ENCODE results near the gene FCGBP. TPM values are rescaled to one million over a fixed set of nuclear protein-coding genes. Genes with fewer than 3 reads are reported as not detected.

FCGBP gene
- polyA plus RNA-seq, 2 of the 4 experiments (the other 2 are of a cell fraction) = 0.74 to 1.4 TPM

DNA sequence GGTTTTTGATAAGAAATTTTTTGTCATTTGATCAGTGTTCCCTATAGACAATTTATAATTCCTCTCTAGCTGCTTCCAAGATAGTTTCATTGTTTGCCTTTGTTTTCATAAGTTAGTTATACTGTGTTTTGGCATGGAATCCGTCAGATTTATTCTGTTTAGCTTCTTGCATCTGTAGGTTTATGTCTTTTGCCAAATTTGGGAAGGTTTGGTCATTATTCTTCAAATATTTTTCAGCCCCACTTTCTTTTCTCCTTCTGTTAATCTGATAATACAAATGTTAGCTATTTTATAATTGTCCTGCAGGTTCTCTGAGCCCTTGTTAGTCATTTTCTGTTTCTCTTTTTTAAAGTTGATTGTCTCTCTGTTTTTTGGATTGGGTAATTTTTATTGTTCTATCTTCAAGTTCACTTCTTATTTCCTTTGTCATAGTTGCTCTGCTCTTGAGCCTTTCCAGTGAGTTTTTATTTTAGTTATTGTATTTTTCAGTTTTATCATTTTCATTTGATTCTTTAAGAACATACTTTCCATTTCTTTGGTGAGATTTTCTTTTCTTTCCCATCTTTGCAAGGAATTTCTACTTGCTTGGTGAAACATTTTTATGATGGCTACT is 5.9 kb upstream of the FCGBP start (continued):
- TF ChIP-seq, protein P1, sequence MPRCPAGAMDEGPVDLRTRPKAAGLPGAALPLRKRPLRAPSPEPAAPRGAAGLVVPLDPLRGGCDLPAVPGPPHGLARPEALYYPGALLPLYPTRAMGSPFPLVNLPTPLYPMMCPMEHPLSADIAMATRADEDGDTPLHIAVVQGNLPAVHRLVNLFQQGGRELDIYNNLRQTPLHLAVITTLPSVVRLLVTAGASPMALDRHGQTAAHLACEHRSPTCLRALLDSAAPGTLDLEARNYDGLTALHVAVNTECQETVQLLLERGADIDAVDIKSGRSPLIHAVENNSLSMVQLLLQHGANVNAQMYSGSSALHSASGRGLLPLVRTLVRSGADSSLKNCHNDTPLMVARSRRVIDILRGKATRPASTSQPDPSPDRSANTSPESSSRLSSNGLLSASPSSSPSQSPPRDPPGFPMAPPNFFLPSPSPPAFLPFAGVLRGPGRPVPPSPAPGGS (IDR thresholded peaks at IDR 0.05) = no peak
- TF ChIP-seq HOXB13 (CRISPR knock-in tag; IDR thresholded peaks at IDR 0.05; ENCODE audit: low read depth) = no peak
- TF ChIP-seq, protein P2, sequence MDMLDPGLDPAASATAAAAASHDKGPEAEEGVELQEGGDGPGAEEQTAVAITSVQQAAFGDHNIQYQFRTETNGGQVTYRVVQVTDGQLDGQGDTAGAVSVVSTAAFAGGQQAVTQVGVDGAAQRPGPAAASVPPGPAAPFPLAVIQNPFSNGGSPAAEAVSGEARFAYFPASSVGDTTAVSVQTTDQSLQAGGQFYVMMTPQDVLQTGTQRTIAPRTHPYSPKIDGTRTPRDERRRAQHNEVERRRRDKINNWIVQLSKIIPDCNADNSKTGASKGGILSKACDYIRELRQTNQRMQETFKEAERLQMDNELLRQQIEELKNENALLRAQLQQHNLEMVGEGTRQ (IDR thresholded peaks at IDR 0.05) = no peak
- no peak for TF ChIP-seq HOXA7 (CRISPR knock-in tag; IDR thresholded peaks at IDR 0.05)
- TF ChIP-seq NFE2L2 (conservative IDR thresholded peaks at IDR 0.05; ENCODE audit: low read length) = no peak
- no peak for TF ChIP-seq RFX5 (IDR thresholded peaks at IDR 0.05)

DNA sequence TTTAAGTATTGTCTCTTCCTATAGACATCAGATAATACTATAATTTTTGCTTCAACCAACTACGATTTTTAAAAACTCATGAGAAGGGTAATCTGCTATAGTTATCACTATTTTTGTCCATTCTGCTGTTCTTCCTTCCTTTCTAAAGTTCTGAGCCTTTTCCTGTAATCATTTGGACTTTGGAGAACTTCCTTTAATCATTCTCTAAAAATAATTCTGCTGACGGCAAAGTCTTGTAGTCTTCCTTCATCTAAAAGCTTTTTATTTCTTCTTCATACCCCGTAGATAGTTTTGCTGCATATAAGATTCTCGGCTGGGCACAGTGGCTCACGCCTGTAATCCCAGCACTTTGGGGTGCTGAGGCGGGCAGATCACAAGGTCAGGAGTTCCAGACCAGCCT is 5.1 kb upstream of the FCGBP start:
- FAIRE-seq = no peak
- Histone ChIP-seq H3K27ac (no peak overlapping the region), H3K4me1 (peaks cover 67% of the 10 kb centered on the region), H3K9me3 (peaks cover 23% of the 10 kb centered on the region), H3K4me2 (no peak overlapping the region), H3K4me3 (no peak overlapping the region)
- no peak for ATAC-seq
- DNase-seq (ENCODE audit: low read depth in 1 of 2, low spot score in 1 of 2) = no peak
- 91% methylated on average over 6 of the region's 6 CpGs for WGBS (ENCODE audit: missing lambda C conversion rate)
- TF ChIP-seq ZFP36 (IDR thresholded peaks at IDR 0.05; ENCODE audit: borderline replicate concordance, partially characterized antibody) = no peak
- TF ChIP-seq, protein P3, sequence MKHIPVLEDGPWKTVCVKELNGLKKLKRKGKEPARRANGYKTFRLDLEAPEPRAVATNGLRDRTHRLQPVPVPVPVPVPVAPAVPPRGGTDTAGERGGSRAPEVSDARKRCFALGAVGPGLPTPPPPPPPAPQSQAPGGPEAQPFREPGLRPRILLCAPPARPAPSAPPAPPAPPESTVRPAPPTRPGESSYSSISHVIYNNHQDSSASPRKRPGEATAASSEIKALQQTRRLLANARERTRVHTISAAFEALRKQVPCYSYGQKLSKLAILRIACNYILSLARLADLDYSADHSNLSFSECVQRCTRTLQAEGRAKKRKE (CRISPR knock-in tag; IDR thresholded peaks at IDR 0.05; ENCODE audit: low read depth) = no peak
- ChIA-PET CTCF (interaction anchor here (0.6 to 1.7 kb wide), 5 partner anchors 9 to 1493 kb away, joined by 3 to 10 read pairs (median 3); partner anchors contain the start of gene PSMC4), POLR2A (no interaction called here)

DNA sequence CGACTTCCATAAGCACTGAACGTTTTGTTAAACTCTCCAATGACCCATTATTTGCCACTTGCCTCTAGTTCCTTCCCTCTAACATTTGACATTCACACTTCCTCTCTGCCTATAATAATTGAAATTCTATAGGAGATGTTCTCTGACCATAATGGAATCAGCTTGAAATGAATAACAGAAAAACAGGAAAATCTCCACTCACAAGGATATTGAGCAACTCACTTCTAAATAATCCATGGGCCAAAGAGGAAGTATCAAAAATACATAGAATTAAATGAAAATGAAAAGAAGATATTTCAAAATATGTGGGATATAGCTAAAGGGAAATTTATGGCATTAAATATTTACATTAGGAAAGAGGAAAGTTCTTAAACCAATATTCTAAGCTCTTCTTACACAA is 3.4 kb upstream of the FCGBP start:
- peak; percentile 99 for FAIRE-seq
- Histone ChIP-seq H3K9me3 (peaks cover 23% of the 10 kb centered on the region), H3K4me2 (peak overlapping the region; percentile 32), H3K4me3 (no peak overlapping the region), H3K27ac (peak overlapping the region; percentile 59 to 76), H3K4me1 (peaks cover 53% of the 10 kb centered on the region)
- no peak for DNase-seq (ENCODE audit: low read depth in 1 of 2, low spot score in 1 of 2)
- no peak for ATAC-seq
- 39% methylated on average over 2 of the region's 2 CpGs for WGBS (ENCODE audit: missing lambda C conversion rate)
- ChIA-PET CTCF (interaction anchor here (0.9 to 2.5 kb wide), 4 partner anchors 10 to 33 kb away, joined by 4 to 11 read pairs (median 6); partner anchors contain the start of gene PSMC4), POLR2A (interaction anchor here (0.6 kb wide), 1 partner anchor 327 kb away, joined by 5 read pairs; no protein-coding TSS in a partner anchor)
- TF ChIP-seq SMC3 (IDR thresholded peaks at IDR 0.05) (0 out of 3 replicates have a peak, but pooled peaks have one; percentile 5), GATA3 (IDR thresholded peaks at IDR 0.05; ENCODE audit: borderline replicate concordance) (peak; percentile 31; the same call in 1 of the 2 replicates), CEBPB (IDR thresholded peaks at IDR 0.05) (peak; percentile 64 to 83; a peak in 3 of 4 replicates)
- TF ChIP-seq, protein P4, sequence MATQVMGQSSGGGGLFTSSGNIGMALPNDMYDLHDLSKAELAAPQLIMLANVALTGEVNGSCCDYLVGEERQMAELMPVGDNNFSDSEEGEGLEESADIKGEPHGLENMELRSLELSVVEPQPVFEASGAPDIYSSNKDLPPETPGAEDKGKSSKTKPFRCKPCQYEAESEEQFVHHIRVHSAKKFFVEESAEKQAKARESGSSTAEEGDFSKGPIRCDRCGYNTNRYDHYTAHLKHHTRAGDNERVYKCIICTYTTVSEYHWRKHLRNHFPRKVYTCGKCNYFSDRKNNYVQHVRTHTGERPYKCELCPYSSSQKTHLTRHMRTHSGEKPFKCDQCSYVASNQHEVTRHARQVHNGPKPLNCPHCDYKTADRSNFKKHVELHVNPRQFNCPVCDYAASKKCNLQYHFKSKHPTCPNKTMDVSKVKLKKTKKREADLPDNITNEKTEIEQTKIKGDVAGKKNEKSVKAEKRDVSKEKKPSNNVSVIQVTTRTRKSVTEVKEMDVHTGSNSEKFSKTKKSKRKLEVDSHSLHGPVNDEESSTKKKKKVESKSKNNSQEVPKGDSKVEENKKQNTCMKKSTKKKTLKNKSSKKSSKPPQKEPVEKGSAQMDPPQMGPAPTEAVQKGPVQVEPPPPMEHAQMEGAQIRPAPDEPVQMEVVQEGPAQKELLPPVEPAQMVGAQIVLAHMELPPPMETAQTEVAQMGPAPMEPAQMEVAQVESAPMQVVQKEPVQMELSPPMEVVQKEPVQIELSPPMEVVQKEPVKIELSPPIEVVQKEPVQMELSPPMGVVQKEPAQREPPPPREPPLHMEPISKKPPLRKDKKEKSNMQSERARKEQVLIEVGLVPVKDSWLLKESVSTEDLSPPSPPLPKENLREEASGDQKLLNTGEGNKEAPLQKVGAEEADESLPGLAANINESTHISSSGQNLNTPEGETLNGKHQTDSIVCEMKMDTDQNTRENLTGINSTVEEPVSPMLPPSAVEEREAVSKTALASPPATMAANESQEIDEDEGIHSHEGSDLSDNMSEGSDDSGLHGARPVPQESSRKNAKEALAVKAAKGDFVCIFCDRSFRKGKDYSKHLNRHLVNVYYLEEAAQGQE (IDR thresholded peaks at IDR 0.05) = no peak
